ENCODE measurements around the gene ANKRD13D.

Gene ANKRD13D

GRCh38 chr11:67289226-67289650, at the start of gene ANKRD13D:
ANKRD13D (plus strand) TSS chr11:67289303; CDS start chr11:67289461, 158 bp downstream.
- peaks cover 2% of the 10 kb centered on the region; the same call in 1 of the 2 replicates for H3K9me3 ChIP-seq (ENCODE audit: control insufficient read depth, insufficient read depth, low read length)
- H3K27me3 ChIP-seq (ENCODE audit: control insufficient read depth, low read length): no peaks in the 10 kb centered on the region
- peaks cover 85% of the 10 kb centered on the region for H3K36me3 ChIP-seq (ENCODE audit: control insufficient read depth, low read length)
- no peak for TF ChIP-seq CTCF (IDR thresholded peaks at IDR 0.05; ENCODE audit: low read depth, low read length, poor library complexity, severe bottlenecking)
- no peak for TF ChIP-seq EZH2phosphoT487 (IDR thresholded peaks at IDR 0.05; ENCODE audit: borderline replicate concordance, low read length)
- H3K4me3 ChIP-seq (ENCODE audit: low read length): peak within 1 kb of the TSS; percentile 97
- H3K4me1 ChIP-seq (ENCODE audit: control insufficient read depth, low read length): peaks cover 56% of the 10 kb centered on the region
- no peaks in the 10 kb centered on the region for H3K9me2 ChIP-seq (replicated peaks; ENCODE audit: control insufficient read depth, low read length)
- H3F3A ChIP-seq (ENCODE audit: control insufficient read depth, insufficient read depth): peaks cover 23% of the 10 kb centered on the region
- H3K79me2 ChIP-seq (ENCODE audit: control insufficient read depth, low read length): peaks cover 41% of the 10 kb centered on the region
- H4K20me1 ChIP-seq (ENCODE audit: control insufficient read depth, insufficient read depth, low read depth, low read length): no peaks in the 10 kb centered on the region
- peak within 1 kb of the TSS; percentile 98 for H3K27ac ChIP-seq (ENCODE audit: low read depth, low read length)
- H3K4me2 ChIP-seq (ENCODE audit: low read length): peak within 1 kb of the TSS; percentile 99

GRCh38 chr11:67239783-67240575, 49.1 kb upstream of the ANKRD13D start:
- no peaks in the 10 kb centered on the region for H3K9me2 ChIP-seq (replicated peaks; ENCODE audit: control insufficient read depth, low read length)
- H3K4me1 ChIP-seq (ENCODE audit: control insufficient read depth, low read length): peaks cover 34% of the 10 kb centered on the region
- H3K27ac ChIP-seq (ENCODE audit: low read depth, low read length): peak overlapping the region; percentile 79
- H3K4me2 ChIP-seq (ENCODE audit: low read length): peak overlapping the region; percentile 77
- peaks cover 51% of the 10 kb centered on the region for H3K79me2 ChIP-seq (ENCODE audit: control insufficient read depth, low read length)
- H3K36me3 ChIP-seq (ENCODE audit: control insufficient read depth, low read length): peaks cover 50% of the 10 kb centered on the region
- TF ChIP-seq EZH2phosphoT487 (IDR thresholded peaks at IDR 0.05; ENCODE audit: borderline replicate concordance, low read length): no peak
- no peak for TF ChIP-seq CTCF (IDR thresholded peaks at IDR 0.05; ENCODE audit: low read depth, low read length, poor library complexity, severe bottlenecking)
- no peaks in the 10 kb centered on the region for H3K27me3 ChIP-seq (ENCODE audit: control insufficient read depth, low read length)
- H3K9me3 ChIP-seq (ENCODE audit: control insufficient read depth, insufficient read depth, low read length): no peaks in the 10 kb centered on the region
- peak overlapping the region; percentile 97 for H3K4me3 ChIP-seq (ENCODE audit: low read length)
- peaks cover 13% of the 10 kb centered on the region for H4K20me1 ChIP-seq (ENCODE audit: control insufficient read depth, insufficient read depth, low read depth, low read length)
- peaks cover 25% of the 10 kb centered on the region for H3F3A ChIP-seq (ENCODE audit: control insufficient read depth, insufficient read depth)

- Histone ChIP-seq H3K4me2 (ENCODE audit: low read length) (peak overlapping the region; percentile 77), H4K20me1 (ENCODE audit: control insufficient read depth, insufficient read depth, low read depth, low read length) (peaks cover 13% of the 10 kb centered on the region), H3K4me1 (ENCODE audit: control insufficient read depth, low read length) (peaks cover 34% of the 10 kb centered on the region), H3K9me3 (ENCODE audit: control insufficient read depth, insufficient read depth, low read length) (no peaks in the 10 kb centered on the region), H3K27ac (ENCODE audit: low read depth, low read length) (peak overlapping the region; percentile 79), H3K79me2 (ENCODE audit: control insufficient read depth, low read length) (peaks cover 51% of the 10 kb centered on the region), H3K4me3 (ENCODE audit: low read length) (peak overlapping the region; percentile 97), H3K9me2 (replicated peaks; ENCODE audit: control insufficient read depth, low read length) (no peaks in the 10 kb centered on the region), H3F3A (ENCODE audit: control insufficient read depth, insufficient read depth) (peaks cover 25% of the 10 kb centered on the region), H3K27me3 (ENCODE audit: control insufficient read depth, low read length) (no peaks in the 10 kb centered on the region), H3K36me3 (ENCODE audit: control insufficient read depth, low read length) (peaks cover 58% of the 10 kb centered on the region)
- no peak for TF ChIP-seq CTCF (IDR thresholded peaks at IDR 0.05; ENCODE audit: low read depth, low read length, poor library complexity, severe bottlenecking)
- TF ChIP-seq EZH2phosphoT487 (IDR thresholded peaks at IDR 0.05; ENCODE audit: borderline replicate concordance, low read length): no peak
These were observed 48.3 kb upstream of the ANKRD13D start for GRCh38 chr11:67240576-67241389.
